Fibroblast of skin of scalp (primary cell): ENCODE measurements around the gene PACRG.

Experiments
- DNase-seq: peaks from one replicate; pipeline ENCODE4 v3.0.0-alpha.2; 2013

Gene PACRG

GRCh38 chr6:163338671-163339405, 611.1 kb downstream of the PACRG start:
- DNase-seq: peak; percentile 94

GRCh38 chr6:163339466-163339865, 611.7 kb downstream of the PACRG start:
- DNase-seq: no peak

GRCh38 chr6:163340201-163340887, 612.6 kb downstream of the PACRG start:
- no peak for DNase-seq

GRCh38 chr6:163341224-163342061, 613.7 kb downstream of the PACRG start:
- DNase-seq: no peak

- DNase-seq: no peak
These were observed 615.1 kb downstream of the PACRG start for GRCh38 chr6:163342571-163343539.

GRCh38 chr6:163343609-163344008, 615.8 kb downstream of the PACRG start:
- no peak for DNase-seq

GRCh38 chr6:163344411-163344810, 616.6 kb downstream of the PACRG start:
- DNase-seq: no peak

- no peak for DNase-seq
These were observed 618.2 kb downstream of the PACRG start for GRCh38 chr6:163345931-163346330.

GRCh38 chr6:163346497-163346961, 618.8 kb downstream of the PACRG start:
- no peak for DNase-seq

- DNase-seq: no peak
These were observed 619.3 kb downstream of the PACRG start for GRCh38 chr6:163347021-163347446.

GRCh38 chr6:163348789-163349680, 621.3 kb downstream of the PACRG start:
- DNase-seq: no peak

- no peak for DNase-seq
These were observed 621.9 kb downstream of the PACRG start for GRCh38 chr6:163349696-163350095.

- DNase-seq: no peak
These were observed 623.2 kb downstream of the PACRG start for GRCh38 chr6:163351013-163351412.

GRCh38 chr6:163352011-163352685, 624.4 kb downstream of the PACRG start:
- no peak for DNase-seq

- no peak for DNase-seq
These were observed 625.2 kb downstream of the PACRG start for GRCh38 chr6:163352966-163353365.

GRCh38 chr6:163354085-163354484, 626.3 kb downstream of the PACRG start:
- peak; percentile 40 for DNase-seq

GRCh38 chr6:163354761-163355425, 627.1 kb downstream of the PACRG start:
- DNase-seq: no peak

GRCh38 chr6:163355426-163355991, 627.7 kb downstream of the PACRG start:
- peak; percentile 76 for DNase-seq

- DNase-seq: peak; percentile 77
These were observed 628.5 kb downstream of the PACRG start for GRCh38 chr6:163356324-163356723.
